ENCODE results near the gene PEX5L. TPM values are rescaled to one million over a fixed set of nuclear protein-coding genes. Genes with fewer than 3 reads are reported as not detected.

The PEX5L gene
- total RNA-seq, 1 donor from 2014 or later: 0.05 TPM

DNA sequence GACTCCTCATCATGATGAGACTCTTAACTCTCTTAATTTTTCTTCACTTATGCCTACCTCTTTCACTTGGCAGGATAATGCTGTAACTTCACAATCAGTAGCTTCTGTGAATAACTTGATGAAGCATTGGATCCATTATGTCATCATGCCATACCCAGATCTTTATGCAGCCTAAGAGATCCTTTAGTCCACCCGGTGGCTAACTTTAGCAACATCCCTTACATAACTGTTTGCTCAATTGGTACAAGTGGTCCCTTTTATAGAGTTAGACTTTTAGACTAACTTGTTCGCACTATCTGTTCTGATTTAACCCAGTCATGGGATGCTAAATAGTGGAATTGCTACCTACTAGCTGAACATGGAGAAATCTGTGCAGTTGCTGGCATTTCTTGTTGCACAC, 199.4 kb downstream of the PEX5L start:
- peaks cover 9% of the 10 kb centered on the region for H3K27me3 Mint-ChIP-seq (ENCODE audit: low read depth)
- no peaks in the 10 kb centered on the region for H3K36me3 Mint-ChIP-seq (ENCODE audit: low read depth)
- H3K4me3 Mint-ChIP-seq (ENCODE audit: low read depth): no peak overlapping the region
- no peaks in the 10 kb centered on the region for H3K9me3 Mint-ChIP-seq
- no peaks in the 10 kb centered on the region for H3K4me1 Mint-ChIP-seq (ENCODE audit: low read depth)
- H3K27ac Mint-ChIP-seq: no peak overlapping the region
- DNase-seq (ENCODE audit: low spot score): no peak
- intact Hi-C loops (cut with micrococcal nuclease): no loop called here

- intact Hi-C loops (cut with micrococcal nuclease): no loop called here
Measured at GRCh38 chr3:179833294-179833693, 203.4 kb downstream of the PEX5L start.

DNA sequence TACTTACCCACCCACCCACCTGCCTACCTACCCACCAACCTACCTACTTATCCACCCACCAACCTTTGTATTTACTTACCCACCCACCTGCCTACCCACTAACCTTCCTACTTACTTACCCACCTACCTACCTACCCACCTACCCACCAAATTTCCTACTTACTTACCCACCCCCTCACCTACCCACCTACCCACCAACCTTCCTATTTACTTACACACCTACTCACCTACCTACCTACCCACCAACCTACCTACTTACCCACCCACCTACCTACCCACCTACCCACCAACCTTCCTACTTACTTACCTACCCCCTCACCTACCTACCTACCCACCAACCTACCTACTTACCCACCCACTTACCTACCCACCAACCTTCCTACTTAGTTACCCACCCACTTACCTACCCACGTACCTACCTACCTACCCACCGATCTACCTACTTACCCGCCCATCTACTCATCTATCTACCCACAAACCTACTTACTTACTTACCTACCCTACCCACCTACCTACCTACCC, 204.3 kb downstream of the PEX5L start:
- H3K27me3 Mint-ChIP-seq (ENCODE audit: low read depth): peaks cover 6% of the 10 kb centered on the region
- no peaks in the 10 kb centered on the region for H3K36me3 Mint-ChIP-seq (ENCODE audit: low read depth)

More at GRCh38 chr3:179833294-179833693, 203.4 kb downstream of the PEX5L start:
- Mint-ChIP-seq H3K4me3 (ENCODE audit: low read depth) (no peak overlapping the region), H3K27me3 (ENCODE audit: low read depth) (peaks cover 3% of the 10 kb centered on the region), H3K9me3 (no peaks in the 10 kb centered on the region), H3K4me1 (ENCODE audit: low read depth) (no peaks in the 10 kb centered on the region), H3K36me3 (ENCODE audit: low read depth) (no peaks in the 10 kb centered on the region), H3K27ac (no peak overlapping the region)
- DNase-seq (ENCODE audit: low spot score): no peak

DNA sequence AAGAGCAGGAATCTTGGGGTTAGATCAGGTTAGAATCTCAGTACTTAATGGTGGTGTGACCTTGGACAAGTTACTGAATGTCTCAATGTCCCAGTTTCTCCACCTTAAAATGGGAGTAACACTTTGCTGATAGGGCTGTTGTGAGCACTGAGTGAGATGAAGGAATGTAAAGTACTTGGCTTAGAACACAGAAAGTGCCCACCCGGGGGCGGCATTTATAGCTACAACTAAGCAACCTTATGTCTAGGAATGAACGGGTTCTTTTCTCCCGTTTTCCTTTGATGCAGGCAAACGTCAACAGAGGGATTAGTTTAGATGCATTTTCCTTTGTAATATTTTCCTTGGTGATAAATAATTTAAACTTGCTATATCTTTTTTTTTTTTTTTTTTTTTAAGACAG, 207.3 kb downstream of the PEX5L start:
- intact Hi-C loops (cut with micrococcal nuclease): no loop called here
- DNase-seq (ENCODE audit: low spot score): no peak
- H3K9me3 Mint-ChIP-seq: no peaks in the 10 kb centered on the region
- H3K4me1 Mint-ChIP-seq (ENCODE audit: low read depth): no peaks in the 10 kb centered on the region
- peaks cover 13% of the 10 kb centered on the region for H3K27me3 Mint-ChIP-seq (ENCODE audit: low read depth)
- H3K36me3 Mint-ChIP-seq (ENCODE audit: low read depth): no peaks in the 10 kb centered on the region
- no peak overlapping the region for H3K27ac Mint-ChIP-seq
- H3K4me3 Mint-ChIP-seq (ENCODE audit: low read depth): no peak overlapping the region

More for the DNA sequence above, 204.3 kb downstream of the PEX5L start:
- no peak overlapping the region for H3K27ac Mint-ChIP-seq
- DNase-seq (ENCODE audit: low spot score): no peak
- intact Hi-C loops (cut with micrococcal nuclease): no loop called here
- H3K9me3 Mint-ChIP-seq: no peaks in the 10 kb centered on the region
- no peak overlapping the region for H3K4me3 Mint-ChIP-seq (ENCODE audit: low read depth)
- no peaks in the 10 kb centered on the region for H3K4me1 Mint-ChIP-seq (ENCODE audit: low read depth)

DNA sequence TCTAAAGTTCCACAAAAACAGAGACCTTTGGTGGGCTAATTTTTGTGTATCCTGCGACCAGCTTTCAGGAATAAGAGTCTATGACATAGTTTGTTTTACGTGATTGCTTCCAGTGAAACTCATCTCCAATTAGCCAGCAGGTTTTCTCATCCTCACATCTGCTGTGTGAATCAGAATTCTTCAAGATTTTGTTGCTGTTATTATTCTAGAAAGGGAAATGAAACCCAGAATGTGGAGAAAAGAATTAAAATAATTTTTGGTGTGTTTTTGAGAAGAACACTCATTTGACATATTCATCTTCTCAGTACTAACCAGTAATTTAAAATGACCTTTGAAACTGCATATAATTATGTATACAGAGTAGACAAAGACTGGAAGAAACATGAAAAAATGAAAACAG, 208.0 kb downstream of the PEX5L start:
- Mint-ChIP-seq H3K9me3 (no peaks in the 10 kb centered on the region), H3K27ac (no peak overlapping the region), H3K4me3 (ENCODE audit: low read depth) (no peak overlapping the region), H3K4me1 (ENCODE audit: low read depth) (no peaks in the 10 kb centered on the region), H3K36me3 (ENCODE audit: low read depth) (no peaks in the 10 kb centered on the region), H3K27me3 (ENCODE audit: low read depth) (peaks cover 13% of the 10 kb centered on the region)
- intact Hi-C loops (cut with micrococcal nuclease): no loop called here
- no peak for DNase-seq (ENCODE audit: low spot score)

DNA sequence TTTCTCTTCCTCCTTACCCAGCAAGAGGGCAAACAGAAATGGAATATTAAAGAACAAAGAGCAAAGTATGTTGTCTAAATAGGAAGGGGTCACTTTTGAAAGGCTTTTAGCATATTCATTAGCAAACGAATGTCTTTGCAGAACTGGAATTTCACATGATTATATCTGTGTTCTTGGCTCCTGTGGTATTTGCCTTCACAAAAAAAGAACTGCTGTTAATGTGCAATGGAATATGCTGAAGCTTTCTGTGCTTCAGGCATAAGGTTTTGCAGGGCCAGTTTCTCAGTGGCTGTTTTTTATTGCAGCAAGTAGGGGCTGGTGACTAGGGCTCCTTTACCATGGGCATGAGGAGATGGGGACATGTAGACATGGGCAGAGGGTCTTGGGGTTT, 210.5 kb downstream of the PEX5L start:
- intact Hi-C loops (cut with micrococcal nuclease): no loop called here
- H3K36me3 Mint-ChIP-seq (ENCODE audit: low read depth): no peaks in the 10 kb centered on the region

GRCh38 chr3:179825527-179826246, 211.1 kb downstream of the PEX5L start:
- Mint-ChIP-seq H3K9me3 (no peaks in the 10 kb centered on the region), H3K27me3 (ENCODE audit: low read depth) (peaks cover 16% of the 10 kb centered on the region), H3K4me1 (ENCODE audit: low read depth) (no peaks in the 10 kb centered on the region), H3K27ac (no peak overlapping the region), H3K36me3 (ENCODE audit: low read depth) (no peaks in the 10 kb centered on the region), H3K4me3 (ENCODE audit: low read depth) (no peak overlapping the region)
- DNase-seq (ENCODE audit: low spot score): no peak
- intact Hi-C loops (cut with micrococcal nuclease): no loop called here

More for the DNA sequence above, 210.5 kb downstream of the PEX5L start:
- Mint-ChIP-seq H3K4me3 (ENCODE audit: low read depth) (no peak overlapping the region), H3K27ac (no peak overlapping the region), H3K4me1 (ENCODE audit: low read depth) (no peaks in the 10 kb centered on the region), H3K9me3 (no peaks in the 10 kb centered on the region), H3K27me3 (ENCODE audit: low read depth) (peaks cover 15% of the 10 kb centered on the region)
- DNase-seq (ENCODE audit: low spot score): no peak

DNA sequence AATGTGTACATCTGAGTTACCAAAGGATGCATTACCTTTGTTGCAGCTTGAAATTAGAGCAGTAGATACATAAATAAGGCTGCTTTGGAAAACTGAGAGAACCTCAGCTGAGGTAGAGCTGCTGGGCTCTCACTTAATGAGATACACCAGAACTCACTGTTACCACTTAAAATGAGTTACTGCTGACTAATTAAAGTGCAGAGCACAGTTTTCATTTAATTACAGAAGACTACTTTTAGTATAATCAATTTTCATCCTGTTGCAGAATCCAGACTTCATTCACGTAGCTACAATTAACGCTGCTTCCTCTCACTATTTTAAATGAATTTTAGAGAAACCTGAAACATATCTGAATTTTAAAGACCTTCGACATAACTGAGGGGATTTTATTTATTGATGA, 214.4 kb downstream of the PEX5L start:
- Mint-ChIP-seq H3K27ac (no peak overlapping the region), H3K9me3 (no peaks in the 10 kb centered on the region), H3K27me3 (ENCODE audit: low read depth) (peaks cover 17% of the 10 kb centered on the region), H3K4me3 (ENCODE audit: low read depth) (no peak overlapping the region), H3K4me1 (ENCODE audit: low read depth) (no peaks in the 10 kb centered on the region), H3K36me3 (ENCODE audit: low read depth) (no peaks in the 10 kb centered on the region)
- intact Hi-C loops (cut with micrococcal nuclease): no loop called here
- DNase-seq (ENCODE audit: low spot score): no peak

GRCh38 chr3:179819379-179819778, 217.4 kb downstream of the PEX5L start:
- no peak overlapping the region for H3K27ac Mint-ChIP-seq
- H3K4me3 Mint-ChIP-seq (ENCODE audit: low read depth): no peak overlapping the region
- DNase-seq (ENCODE audit: low spot score): no peak
- intact Hi-C loops (cut with micrococcal nuclease): no loop called here
- no peaks in the 10 kb centered on the region for H3K4me1 Mint-ChIP-seq (ENCODE audit: low read depth)
- H3K36me3 Mint-ChIP-seq (ENCODE audit: low read depth): no peaks in the 10 kb centered on the region
- H3K9me3 Mint-ChIP-seq: no peaks in the 10 kb centered on the region
- peaks cover 10% of the 10 kb centered on the region for H3K27me3 Mint-ChIP-seq (ENCODE audit: low read depth)

GRCh38 chr3:179812096-179812382, 224.7 kb downstream of the PEX5L start:
- no peak overlapping the region for H3K27ac Mint-ChIP-seq
- H3K4me3 Mint-ChIP-seq (ENCODE audit: low read depth): no peak overlapping the region
- DNase-seq (ENCODE audit: low spot score): no peak
- H3K4me1 Mint-ChIP-seq (ENCODE audit: low read depth): peaks cover 4% of the 10 kb centered on the region
- H3K9me3 Mint-ChIP-seq: no peaks in the 10 kb centered on the region
- no peaks in the 10 kb centered on the region for H3K27me3 Mint-ChIP-seq (ENCODE audit: low read depth)
- intact Hi-C loops (cut with micrococcal nuclease): no loop called here
- H3K36me3 Mint-ChIP-seq (ENCODE audit: low read depth): no peaks in the 10 kb centered on the region

- intact Hi-C loops (cut with micrococcal nuclease): no loop called here
- DNase-seq (ENCODE audit: low spot score): peak; percentile 9
Measured at GRCh38 chr3:179811321-179812095, 225.2 kb downstream of the PEX5L start.

DNA sequence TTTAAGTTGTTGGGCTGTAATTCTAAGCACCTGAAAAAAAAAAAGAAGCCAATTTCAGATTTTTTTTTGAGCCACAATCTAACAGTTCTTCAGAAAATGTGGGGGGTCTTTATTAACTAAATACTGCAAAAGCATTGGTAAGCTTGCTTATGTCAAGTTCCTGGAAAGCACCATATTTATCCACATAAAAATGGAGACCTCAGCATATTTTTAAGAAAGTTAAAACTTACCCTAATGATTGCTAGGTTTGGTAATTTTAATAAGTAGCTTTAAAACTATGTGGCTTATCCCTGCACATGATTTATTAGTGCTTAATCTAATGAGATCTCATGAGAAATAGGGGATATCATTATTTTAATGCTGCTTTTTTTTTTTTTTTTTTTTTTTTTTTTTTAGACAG, 227.1 kb downstream of the PEX5L start:
- no peak for DNase-seq (ENCODE audit: low spot score)
- intact Hi-C loops (cut with micrococcal nuclease): no loop called here
- Mint-ChIP-seq H3K4me3 (ENCODE audit: low read depth) (no peak overlapping the region), H3K27ac (no peak overlapping the region), H3K36me3 (ENCODE audit: low read depth) (no peaks in the 10 kb centered on the region), H3K4me1 (ENCODE audit: low read depth) (peaks cover 4% of the 10 kb centered on the region), H3K9me3 (no peaks in the 10 kb centered on the region), H3K27me3 (ENCODE audit: low read depth) (peaks cover 6% of the 10 kb centered on the region)

More at GRCh38 chr3:179811321-179812095, 225.2 kb downstream of the PEX5L start:
- Mint-ChIP-seq H3K27ac (no peak overlapping the region), H3K36me3 (ENCODE audit: low read depth) (no peaks in the 10 kb centered on the region), H3K27me3 (ENCODE audit: low read depth) (no peaks in the 10 kb centered on the region), H3K4me3 (ENCODE audit: low read depth) (no peak overlapping the region), H3K9me3 (no peaks in the 10 kb centered on the region), H3K4me1 (ENCODE audit: low read depth) (peaks cover 4% of the 10 kb centered on the region)

DNA sequence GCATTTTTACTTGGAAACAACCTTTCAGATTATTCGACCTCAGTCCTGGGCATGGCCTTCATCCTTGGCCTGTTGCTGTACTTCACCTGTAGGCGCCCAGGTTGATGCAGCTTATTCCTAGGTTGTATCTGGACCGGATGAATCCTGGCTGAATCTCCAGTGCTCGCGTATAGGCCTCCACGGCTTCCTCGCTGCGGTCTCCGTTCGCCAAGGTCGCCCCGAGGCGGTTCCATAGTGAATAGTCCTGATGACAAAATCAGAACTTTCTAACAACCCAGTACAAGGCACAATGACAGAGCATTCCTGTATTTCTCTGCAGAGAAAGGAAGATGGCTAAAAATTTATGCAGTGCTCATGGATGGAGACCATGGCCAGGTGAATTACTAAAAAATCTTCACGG, 229.1 kb downstream of the PEX5L start:
- no peak for DNase-seq (ENCODE audit: low spot score)
- no peaks in the 10 kb centered on the region for H3K36me3 Mint-ChIP-seq (ENCODE audit: low read depth)
- no peak overlapping the region for H3K4me3 Mint-ChIP-seq (ENCODE audit: low read depth)
- no peak overlapping the region for H3K27ac Mint-ChIP-seq
- intact Hi-C loops (cut with micrococcal nuclease): no loop called here
- H3K9me3 Mint-ChIP-seq: no peaks in the 10 kb centered on the region
- peaks cover 4% of the 10 kb centered on the region for H3K4me1 Mint-ChIP-seq (ENCODE audit: low read depth)
- H3K27me3 Mint-ChIP-seq (ENCODE audit: low read depth): peaks cover 10% of the 10 kb centered on the region
